NCI-H2107 (cell line): ENCODE measurements around the gene IFT88.
"Not testable (repeated sequence)": the region's sequence is repeated elsewhere in the genome, so short reads cannot be mapped to it uniquely, and the experiment has no call there.

Source experiments
- DNase-seq: peaks from one replicate; lab custom pipeline; 2025; lab: John Stamatoyannopoulos, UW

The IFT88 gene

GRCh38 chr13:20636079-20636478 is 69.1 kb downstream of the IFT88 start:
- no peak for DNase-seq

- DNase-seq, result no peak
These were observed 70.9 kb downstream of the IFT88 start for GRCh38 chr13:20637811-20638210.

GRCh38 chr13:20647758-20648157 is 80.8 kb downstream of the IFT88 start:
- no peak for DNase-seq

- no peak for DNase-seq
These were observed 86.0 kb downstream of the IFT88 start for GRCh38 chr13:20652946-20653345.

GRCh38 chr13:20654156-20654555 is 87.2 kb downstream of the IFT88 start:
- no peak for DNase-seq

- no peak for DNase-seq
These were observed 91.6 kb downstream of the IFT88 start for GRCh38 chr13:20658451-20659040.

GRCh38 chr13:20664351-20664750 is 97.4 kb downstream of the IFT88 start:
- no peak for DNase-seq

- no peak for DNase-seq
These were observed 100.0 kb downstream of the IFT88 start for GRCh38 chr13:20666948-20667347.

- no peak for DNase-seq
These were observed 101.0 kb downstream of the IFT88 start for GRCh38 chr13:20667857-20668437.

GRCh38 chr13:20669162-20669561 is 102.2 kb downstream of the IFT88 start:
- DNase-seq, result no peak

GRCh38 chr13:20671789-20672188 is 104.8 kb downstream of the IFT88 start:
- no peak for DNase-seq

- DNase-seq, result no peak
These were observed 105.8 kb downstream of the IFT88 start for GRCh38 chr13:20672772-20673171.

- no peak for DNase-seq
These were observed 106.8 kb downstream of the IFT88 start for GRCh38 chr13:20673715-20674114.

GRCh38 chr13:20676213-20676612 is 109.3 kb downstream of the IFT88 start:
- no peak for DNase-seq

GRCh38 chr13:20678606-20679005 is 111.6 kb downstream of the IFT88 start:
- not testable (repeated sequence) for DNase-seq

- no peak for DNase-seq
These were observed 112.9 kb downstream of the IFT88 start for GRCh38 chr13:20679879-20680278.

- no peak for DNase-seq
These were observed 113.6 kb downstream of the IFT88 start for GRCh38 chr13:20680416-20681080.

GRCh38 chr13:20681481-20681880 is 114.5 kb downstream of the IFT88 start:
- not testable (repeated sequence) for DNase-seq

GRCh38 chr13:20682061-20682460 is 115.1 kb downstream of the IFT88 start:
- DNase-seq, result no peak

GRCh38 chr13:20684041-20684440 is 117.1 kb downstream of the IFT88 start:
- DNase-seq, result no peak

- DNase-seq, result no peak
These were observed 117.6 kb downstream of the IFT88 start for GRCh38 chr13:20684546-20684945.

GRCh38 chr13:20685092-20685491 is 118.1 kb downstream of the IFT88 start:
- DNase-seq, result no peak

- no peak for DNase-seq
These were observed 119.2 kb downstream of the IFT88 start for GRCh38 chr13:20686167-20686566.
